A673 (cell line): ENCODE data around the gene MAMDC2. TPM values are rescaled to one million over a fixed set of nuclear protein-coding genes. Genes with fewer than 3 reads are reported as not detected.

ENCODE experiments used
- BruUV-seq: library from RNA; stranded (reverse); fragments of 400-500 nt; replicated peaks from 2 replicates; lab custom pipeline; 2021; lab: Mats Ljungman, UMichigan
- CTCF ChIA-PET: fragments of 300-600 bp; sonication (Branson Sonifier 250); formaldehyde crosslinking; loops from one replicate; lab custom pipeline; 2022; ENCODE audit warnings: antibody characterized with exemption; lab: Charles Lee
- POLR2A ChIA-PET: fragments of 300-600 bp; sonication (Branson Sonifier 250); formaldehyde crosslinking; loops from one replicate; lab custom pipeline; 2022; ENCODE audit warnings: antibody characterized with exemption; ENCODE audit not compliant: low non-redundant PET; lab: Charles Lee
- DNase-seq: peaks from one replicate; pipeline ENCODE4 v3.0.0-alpha.2; 2015; ENCODE audit warnings: low spot score
- H3K27ac ChIP-seq: fragments of 200-600 bp; sonication (generic); 2 replicates; pipeline ENCODE4 v1.5.1; 2016; ENCODE audit warnings: mixed run types, low read depth, mild to moderate bottlenecking, mixed read lengths, antibody characterized with exemption, low read length; ENCODE audit not compliant: poor library complexity, severe bottlenecking
- H3K27me3 ChIP-seq: fragments of 200-600 bp; sonication (generic); replicated peaks from 2 replicates; pipeline ENCODE4 v1.6.1; 2017; ENCODE audit warnings: mixed run types, low read depth, mild to moderate bottlenecking, mixed read lengths, antibody characterized with exemption, low read length; ENCODE audit not compliant: insufficient read depth, poor library complexity
- H3K36me3 ChIP-seq: fragments of 200-600 bp; sonication (generic); 2 replicates; pipeline ENCODE4 v1.6.1; 2016; ENCODE audit warnings: mixed run types, mild to moderate bottlenecking, mixed read lengths, antibody characterized with exemption, low read length; ENCODE audit not compliant: insufficient read depth, poor library complexity, severe bottlenecking
- H3K4me1 ChIP-seq: fragments of 200-600 bp; sonication (generic); 2 replicates; pipeline ENCODE4 v1.6.1; 2017; ENCODE audit warnings: mixed run types, mild to moderate bottlenecking, mixed read lengths, antibody characterized with exemption, low read length; ENCODE audit not compliant: insufficient read depth, poor library complexity, severe bottlenecking
- H3K4me3 ChIP-seq: fragments of 200-600 bp; sonication (generic); 2 replicates; pipeline ENCODE4 v1.5.1; 2016; ENCODE audit warnings: low read depth, mixed run types, mild to moderate bottlenecking, mixed read lengths, low read length; ENCODE audit not compliant: poor library complexity, severe bottlenecking
- H3K9me3 ChIP-seq: fragments of 200-600 bp; sonication (generic); 2 replicates; pipeline ENCODE4 v1.6.1; 2016; ENCODE audit warnings: mixed run types, low read depth, mild to moderate bottlenecking, mixed read lengths, antibody characterized with exemption, low read length; ENCODE audit not compliant: poor library complexity, severe bottlenecking
- EZH2 ChIP-seq: fragments of 200-600 bp; sonication (generic); IDR thresholded peaks from 2 replicates; pipeline ENCODE4 v1.6.1; 2017; ENCODE audit warnings: borderline replicate concordance, low read depth, mild to moderate bottlenecking, mixed read lengths, antibody characterized with exemption, low read length; ENCODE audit not compliant: poor library complexity, severe bottlenecking
- intact Hi-C: fragments of 100-400 bp; cut with micrococcal nuclease; formaldehyde crosslinking; loops from one replicate; pipeline ENCODE4 v1.10.0; 2022; ENCODE audit not compliant: unreplicated experiment
- total RNA-seq: library from RNA; stranded (reverse); gene quantifications from 2 replicates; pipeline ENCODE4 v1.2.3, GENCODE V29; 2021
- TF ChIP-seq, protein P1 (sequence below): fragments of 300-800, 200-600 bp; sonication (generic); conservative IDR thresholded peaks from 2 replicates; pipeline ENCODE4 v1.5.1; 2017; ENCODE audit warnings: low read depth, mild to moderate bottlenecking, antibody characterized with exemption, low read length, moderate library complexity, mixed read lengths

The MAMDC2 gene
- total RNA-seq, 1 experiment from 2014 or later: not detected

GRCh38 chr9:70125621-70126263 lies 82.1 kb downstream of the MAMDC2 start:
- ChIA-PET POLR2A (no interaction called here), CTCF (no interaction called here)
- no peaks in the 10 kb centered on the region for H3K9me3 ChIP-seq
- H3K36me3 ChIP-seq: no peaks in the 10 kb centered on the region
- H3K27me3 ChIP-seq: no peaks in the 10 kb centered on the region
- H3K27ac ChIP-seq: no peak overlapping the region
- no peaks in the 10 kb centered on the region for H3K4me1 ChIP-seq
- BruUV-seq: no TSS peak
- no peak overlapping the region for H3K4me3 ChIP-seq
- TF ChIP-seq, protein P1, sequence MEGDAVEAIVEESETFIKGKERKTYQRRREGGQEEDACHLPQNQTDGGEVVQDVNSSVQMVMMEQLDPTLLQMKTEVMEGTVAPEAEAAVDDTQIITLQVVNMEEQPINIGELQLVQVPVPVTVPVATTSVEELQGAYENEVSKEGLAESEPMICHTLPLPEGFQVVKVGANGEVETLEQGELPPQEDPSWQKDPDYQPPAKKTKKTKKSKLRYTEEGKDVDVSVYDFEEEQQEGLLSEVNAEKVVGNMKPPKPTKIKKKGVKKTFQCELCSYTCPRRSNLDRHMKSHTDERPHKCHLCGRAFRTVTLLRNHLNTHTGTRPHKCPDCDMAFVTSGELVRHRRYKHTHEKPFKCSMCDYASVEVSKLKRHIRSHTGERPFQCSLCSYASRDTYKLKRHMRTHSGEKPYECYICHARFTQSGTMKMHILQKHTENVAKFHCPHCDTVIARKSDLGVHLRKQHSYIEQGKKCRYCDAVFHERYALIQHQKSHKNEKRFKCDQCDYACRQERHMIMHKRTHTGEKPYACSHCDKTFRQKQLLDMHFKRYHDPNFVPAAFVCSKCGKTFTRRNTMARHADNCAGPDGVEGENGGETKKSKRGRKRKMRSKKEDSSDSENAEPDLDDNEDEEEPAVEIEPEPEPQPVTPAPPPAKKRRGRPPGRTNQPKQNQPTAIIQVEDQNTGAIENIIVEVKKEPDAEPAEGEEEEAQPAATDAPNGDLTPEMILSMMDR: no peak
- no peak for TF ChIP-seq EZH2
- intact Hi-C loops: no loop called here
- no peak for DNase-seq

- DNase-seq: no peak
- TF ChIP-seq, protein P1: no peak
- TF ChIP-seq EZH2: no peak
- Histone ChIP-seq H3K4me3 (no peak overlapping the region), H3K27ac (no peak overlapping the region), H3K27me3 (no peaks in the 10 kb centered on the region), H3K4me1 (no peaks in the 10 kb centered on the region), H3K36me3 (no peaks in the 10 kb centered on the region), H3K9me3 (no peaks in the 10 kb centered on the region)
- ChIA-PET POLR2A (no interaction called here), CTCF (interaction anchor here (0.7 kb wide), 1 partner anchor 23 kb away, joined by 3 read pairs; no protein-coding TSS in a partner anchor)
- intact Hi-C loops: no loop called here
- BruUV-seq: no TSS peak
Observed at GRCh38 chr9:70127036-70127435, 83.4 kb downstream of the MAMDC2 start.

DNA sequence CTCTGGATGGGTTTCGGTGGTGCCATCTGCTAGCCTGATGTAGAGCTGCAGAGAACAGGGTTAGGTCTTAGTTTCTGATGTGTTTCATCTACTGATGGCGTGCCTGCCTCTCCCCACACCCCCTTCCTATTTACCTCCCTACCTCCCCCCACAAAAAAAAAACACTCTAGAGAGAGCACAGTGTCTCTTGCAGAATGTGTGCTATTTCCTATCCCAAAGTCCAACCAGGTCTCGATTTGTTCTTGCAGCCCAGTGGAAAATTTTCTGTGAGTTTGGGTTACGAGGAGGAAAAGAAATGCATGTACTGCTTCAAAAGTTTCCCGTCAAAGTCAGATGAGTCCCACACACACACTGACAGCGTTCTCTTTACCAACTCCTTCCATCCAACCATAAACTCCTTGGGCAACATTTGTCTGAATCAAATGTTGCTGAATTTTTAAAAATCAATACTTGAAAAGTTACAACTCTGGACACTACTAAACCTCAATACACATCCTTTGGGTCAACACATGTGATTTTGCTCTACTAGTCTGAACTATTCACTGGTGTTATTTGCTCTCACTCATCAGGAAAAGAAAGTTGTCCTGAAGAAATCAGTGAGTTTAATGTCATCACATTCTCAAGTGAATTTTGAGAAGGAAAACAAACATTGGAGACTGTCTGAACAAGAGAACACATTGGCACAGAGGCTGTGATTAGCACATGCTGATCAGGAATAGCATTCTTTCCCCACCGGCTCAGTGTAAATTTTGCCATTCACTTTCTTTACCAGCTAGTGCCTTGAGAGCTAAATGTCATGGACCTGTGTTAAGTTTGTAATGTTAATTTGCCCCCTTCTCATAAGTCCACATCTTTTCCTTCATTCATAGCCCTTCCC lies 84.1 kb downstream of the MAMDC2 start:
- Histone ChIP-seq H3K27ac (no peak overlapping the region), H3K9me3 (no peaks in the 10 kb centered on the region), H3K4me1 (no peaks in the 10 kb centered on the region), H3K27me3 (no peaks in the 10 kb centered on the region), H3K36me3 (no peaks in the 10 kb centered on the region), H3K4me3 (no peak overlapping the region)
- ChIA-PET CTCF (no interaction called here), POLR2A (no interaction called here)
- no TSS peak for BruUV-seq
- intact Hi-C loops: no loop called here
- no peak for TF ChIP-seq EZH2
- TF ChIP-seq, protein P1: no peak
- no peak for DNase-seq
